Caco-2 (cell line): Measurements from ENCODE around the gene TUT4. TPM values are rescaled to one million over a fixed set of nuclear protein-coding genes. Genes with fewer than 3 reads are reported as not detected.

ENCODE experiments used
- BruUV-seq: library from RNA; stranded (reverse); fragments of 400-500 nt; replicated peaks from 2 replicates; lab custom pipeline; 2021; lab: Mats Ljungman, UMichigan
- CTCF ChIA-PET: fragments of 300-600 bp; sonication (Branson Sonifier 250); formaldehyde crosslinking; loops from one replicate; lab custom pipeline; 2022; ENCODE audit warnings: antibody characterized with exemption; lab: Charles Lee
- POLR2A ChIA-PET: fragments of 300-600 bp; sonication (Branson Sonifier 250); formaldehyde crosslinking; loops from one replicate; lab custom pipeline; 2022; ENCODE audit warnings: antibody characterized with exemption; lab: Charles Lee
- DNase-seq, 2 experiments: peaks; one replicate each; pipeline versions ENCODE4 v3.0.0 to v3.0.0-alpha.2; 2020 to 2022
- H3K27me3 ChIP-seq: replicated peaks from 2 replicates; pipeline ENCODE4 v1.6.0; 2011; ENCODE audit warnings: low read length; ENCODE audit not compliant: control insufficient read depth, insufficient read depth
- H3K36me3 ChIP-seq: 2 replicates; pipeline ENCODE4 v1.5.1; 2011; ENCODE audit warnings: low read length; ENCODE audit not compliant: control insufficient read depth, insufficient read depth
- H3K4me1 ChIP-seq: fragments of 250-450 bp; sonication (Bioruptor Pico); 2 replicates; pipeline ENCODE4 v1.5.1; 2020; ENCODE audit warnings: mild to moderate bottlenecking
- H3K4me3 ChIP-seq: 2 replicates; pipeline ENCODE4 v1.5.1; 2011; ENCODE audit warnings: low read depth, mild to moderate bottlenecking, control low read depth, low read length
- H3K9me3 ChIP-seq: fragments of 250-450 bp; sonication (Bioruptor Pico); 2 replicates; pipeline ENCODE4 v1.5.1; 2020; ENCODE audit warnings: mild to moderate bottlenecking, moderate library complexity
- H3K27ac Mint-ChIP-seq: one replicate; pipeline ENCODE4 v1.8.0; 2022; ENCODE audit warnings: mixed read lengths; ENCODE audit not compliant: unreplicated experiment
- H3K27me3 Mint-ChIP-seq: one replicate; pipeline ENCODE4 v1.8.0; 2022; ENCODE audit warnings: mixed read lengths; ENCODE audit not compliant: insufficient read depth, unreplicated experiment
- H3K36me3 Mint-ChIP-seq: one replicate; pipeline ENCODE4 v1.8.0; 2022; ENCODE audit warnings: mild to moderate bottlenecking, mixed read lengths; ENCODE audit not compliant: insufficient read depth, unreplicated experiment
- H3K4me1 Mint-ChIP-seq: one replicate; pipeline ENCODE4 v1.8.0; 2022; ENCODE audit warnings: low read depth, mixed read lengths; ENCODE audit not compliant: unreplicated experiment
- H3K4me3 Mint-ChIP-seq: one replicate; pipeline ENCODE4 v1.8.0; 2022; ENCODE audit warnings: mild to moderate bottlenecking, moderate library complexity, mixed read lengths; ENCODE audit not compliant: unreplicated experiment
- H3K9me3 Mint-ChIP-seq: one replicate; pipeline ENCODE4 v1.8.0; 2022; ENCODE audit warnings: mixed read lengths; ENCODE audit not compliant: unreplicated experiment
- CTCF ChIP-seq, 2 experiments: fragments of 200-600 bp in 1 of 2; IDR thresholded peaks; 1 replicate in 1 of 2; 2 replicates in 1 of 2; pipeline versions ENCODE4 v1.5.1 to v1.8.0; 2011 to 2022; ENCODE audit warnings: antibody characterized with exemption in 1 of 2, control low read depth in 1 of 2, inconsistent platforms in 1 of 2, low read depth in 1 of 2, low read length in 1 of 2, mild to moderate bottlenecking in 1 of 2, moderate library complexity in 1 of 2; ENCODE audit not compliant: insufficient read depth in 1 of 2, severe bottlenecking in 1 of 2, unreplicated experiment in 1 of 2
- intact Hi-C: fragments of 100-400 bp; cut with micrococcal nuclease; formaldehyde crosslinking; loops from one replicate; pipeline ENCODE4 v1.10.0; 2022; ENCODE audit not compliant: unreplicated experiment
- total RNA-seq: library from RNA; stranded (reverse); gene quantifications from 2 replicates; pipeline ENCODE4 v1.2.3, GENCODE V29; 2022

The TUT4 gene
- total RNA-seq, 1 experiment from 2014 or later, result 54.9 TPM

GRCh38 chr1:52435650-52436049, 117.2 kb downstream of the TUT4 start:
- peaks cover 27% of the 10 kb centered on the region for H3K36me3 Mint-ChIP-seq

GRCh38 chr1:52435211-52435610, 117.7 kb downstream of the TUT4 start:
- no peak for TF ChIP-seq CTCF (IDR thresholded peaks at IDR 0.05; ENCODE audit: insufficient read depth in 1 of 2, low read depth in 1 of 2, low read length in 1 of 2, severe bottlenecking in 1 of 2, unreplicated experiment in 1 of 2)
- no peak overlapping the region for H3K4me3 ChIP-seq
- no peaks in the 10 kb centered on the region for H3K27me3 ChIP-seq
- no peaks in the 10 kb centered on the region; the same call in 1 of the 2 replicates for H3K36me3 ChIP-seq
- Mint-ChIP-seq H3K9me3 (no peaks in the 10 kb centered on the region), H3K27me3 (no peaks in the 10 kb centered on the region), H3K4me3 (no peak overlapping the region), H3K36me3 (peaks cover 23% of the 10 kb centered on the region), H3K4me1 (no peaks in the 10 kb centered on the region), H3K27ac (no peak overlapping the region)
- ChIA-PET CTCF (no interaction called here), POLR2A (no interaction called here)
- no peaks in the 10 kb centered on the region for H3K9me3 ChIP-seq
- intact Hi-C loops, result no loop called here
- H3K4me1 ChIP-seq, result no peaks in the 10 kb centered on the region
- no TSS peak for BruUV-seq
- no peak for DNase-seq

More at GRCh38 chr1:52435650-52436049, 117.2 kb downstream of the TUT4 start:
- H3K4me1 Mint-ChIP-seq, result no peaks in the 10 kb centered on the region
- POLR2A ChIA-PET, result no interaction called here
- no peaks in the 10 kb centered on the region for H3K9me3 Mint-ChIP-seq
- H3K36me3 ChIP-seq, result no peaks in the 10 kb centered on the region; the same call in 1 of the 2 replicates
- H3K4me3 Mint-ChIP-seq, result no peak overlapping the region
- no peak overlapping the region for H3K4me3 ChIP-seq
- H3K27me3 Mint-ChIP-seq, result no peaks in the 10 kb centered on the region
- no peaks in the 10 kb centered on the region for H3K9me3 ChIP-seq
- CTCF ChIA-PET, result no interaction called here
- H3K27me3 ChIP-seq, result no peaks in the 10 kb centered on the region
- intact Hi-C loops, result no loop called here
- H3K4me1 ChIP-seq, result no peaks in the 10 kb centered on the region
- no peak for DNase-seq
- no TSS peak for BruUV-seq
- no peak overlapping the region for H3K27ac Mint-ChIP-seq
- no peak for TF ChIP-seq CTCF (IDR thresholded peaks at IDR 0.05; ENCODE audit: insufficient read depth in 1 of 2, low read depth in 1 of 2, low read length in 1 of 2, severe bottlenecking in 1 of 2, unreplicated experiment in 1 of 2)

GRCh38 chr1:52432807-52433206, 120.1 kb downstream of the TUT4 start:
- ChIA-PET POLR2A (no interaction called here), CTCF (no interaction called here)
- Histone ChIP-seq H3K9me3 (no peaks in the 10 kb centered on the region), H3K4me3 (no peak overlapping the region), H3K27me3 (no peaks in the 10 kb centered on the region), H3K36me3 (no peaks in the 10 kb centered on the region; the same call in 1 of the 2 replicates), H3K4me1 (no peaks in the 10 kb centered on the region)
- intact Hi-C loops, result no loop called here
- H3K27me3 Mint-ChIP-seq, result no peaks in the 10 kb centered on the region
- TF ChIP-seq CTCF (IDR thresholded peaks at IDR 0.05; ENCODE audit: insufficient read depth in 1 of 2, low read depth in 1 of 2, low read length in 1 of 2, severe bottlenecking in 1 of 2, unreplicated experiment in 1 of 2), result no peak
- BruUV-seq, result no TSS peak
- no peak overlapping the region for H3K27ac Mint-ChIP-seq
- H3K36me3 Mint-ChIP-seq, result peaks cover 16% of the 10 kb centered on the region
- no peaks in the 10 kb centered on the region for H3K9me3 Mint-ChIP-seq
- H3K4me1 Mint-ChIP-seq, result no peaks in the 10 kb centered on the region
- DNase-seq, result no peak
- H3K4me3 Mint-ChIP-seq, result no peak overlapping the region
